H1 (cell line): ENCODE results near the gene KRTAP29-1. TPM values are rescaled to one million over a fixed set of nuclear protein-coding genes. Genes with fewer than 3 reads are reported as not detected.

ENCODE experiments used
- CREB1 ChIP-seq: IDR thresholded peaks from 2 replicates; pipeline ENCODE4 v1.6.1; 2012; ENCODE audit warnings: inconsistent platforms
- KDM1A ChIP-seq: fragments of 200-600, 300-600 bp; sonication (generic); IDR thresholded peaks from 2 replicates; pipeline ENCODE4 v1.7.1; 2016; ENCODE audit warnings: mild to moderate bottlenecking, low read length, borderline replicate concordance
- PHF8 ChIP-seq: fragments of 200-600 bp; sonication (generic); conservative IDR thresholded peaks from 2 replicates; pipeline ENCODE4 v1.7.1; 2012; ENCODE audit warnings: low read depth, mild to moderate bottlenecking, inconsistent platforms, low read length, moderate library complexity
- POLR2A ChIP-seq, 2 experiments: IDR thresholded peaks; 1 replicate in 1 of 2; 2 replicates in 1 of 2; pipeline ENCODE4 v1.6.1; 2011; ENCODE audit warnings: low read depth in 2 of 2, low read length in 2 of 2, mild to moderate bottlenecking in 2 of 2; ENCODE audit errors: control extremely low read depth in 1 of 2
- POU5F1 ChIP-seq: IDR thresholded peaks from 2 replicates; pipeline ENCODE4 v1.6.1; 2011; ENCODE audit warnings: low read depth, mild to moderate bottlenecking, low read length, moderate library complexity
- TBP ChIP-seq: IDR thresholded peaks from 2 replicates; pipeline ENCODE4 v1.6.1; 2011; ENCODE audit warnings: low read depth, low read length, improper control_type of control experiment
- polyA plus RNA-seq, 7 experiments: library from polyadenylated mRNA; depleted of rRNA in 3 of 7; stranded (reverse) in 5 of 7; unstranded in 2 of 7; fragments of >200 nt in 5 of 7; fragments of 200-250 nt in 2 of 7; gene quantifications; 1 replicate in 5 of 7; 2 replicates in 1 of 7; 4 replicates in 1 of 7; pipeline versions ENCODE4 v1.2.1 to v1.2.3, GENCODE V29; 2011 to 2013; ENCODE audit warnings: missing spikeins in 2 of 7, mixed read lengths in 2 of 7
- total RNA-seq: library from RNA; stranded (reverse); fragmentation: NEBNext Ultra II Directional; extraction: Animal tissue kit (Norgen Biotek cat#: 25700); gene quantifications from 2 replicates; pipeline ENCODE4 v1.2.1, GENCODE V29; 2021
- TF ChIP-seq, protein P1 (sequence below): fragments of 300-600 bp; sonication (generic); IDR thresholded peaks from 2 replicates; pipeline ENCODE4 v1.7.1; 2012; ENCODE audit warnings: low read length, moderate library complexity, mild to moderate bottlenecking, inconsistent platforms; ENCODE audit not compliant: insufficient replicate concordance

KRTAP29-1 gene
- total and polyA plus RNA-seq, 2 of the 8 experiments (the other 6 are each of a cell fraction or from before 2014, with no cell fraction given), result not detected

DNA sequence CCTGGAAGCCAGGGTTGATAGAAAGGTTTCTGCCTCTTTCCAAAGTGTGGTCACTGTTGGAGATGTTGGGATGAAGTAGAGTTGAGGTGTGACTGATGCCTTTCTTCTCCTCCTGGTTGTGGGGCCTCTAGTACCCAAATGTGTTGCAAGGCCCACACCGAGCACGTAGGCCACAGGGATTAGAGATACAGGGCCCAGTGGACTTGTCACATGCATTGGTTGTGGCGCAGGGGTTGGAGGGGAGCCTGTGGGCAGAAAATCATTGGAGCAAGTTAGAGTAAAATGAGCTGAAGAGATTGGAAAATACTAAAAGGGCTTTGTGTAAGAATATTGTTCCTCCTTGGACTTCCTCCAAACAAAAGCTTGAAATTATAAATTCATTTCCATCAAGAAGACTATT is 43.3 kb upstream of the KRTAP29-1 start (continued):
- TF ChIP-seq, protein P1, sequence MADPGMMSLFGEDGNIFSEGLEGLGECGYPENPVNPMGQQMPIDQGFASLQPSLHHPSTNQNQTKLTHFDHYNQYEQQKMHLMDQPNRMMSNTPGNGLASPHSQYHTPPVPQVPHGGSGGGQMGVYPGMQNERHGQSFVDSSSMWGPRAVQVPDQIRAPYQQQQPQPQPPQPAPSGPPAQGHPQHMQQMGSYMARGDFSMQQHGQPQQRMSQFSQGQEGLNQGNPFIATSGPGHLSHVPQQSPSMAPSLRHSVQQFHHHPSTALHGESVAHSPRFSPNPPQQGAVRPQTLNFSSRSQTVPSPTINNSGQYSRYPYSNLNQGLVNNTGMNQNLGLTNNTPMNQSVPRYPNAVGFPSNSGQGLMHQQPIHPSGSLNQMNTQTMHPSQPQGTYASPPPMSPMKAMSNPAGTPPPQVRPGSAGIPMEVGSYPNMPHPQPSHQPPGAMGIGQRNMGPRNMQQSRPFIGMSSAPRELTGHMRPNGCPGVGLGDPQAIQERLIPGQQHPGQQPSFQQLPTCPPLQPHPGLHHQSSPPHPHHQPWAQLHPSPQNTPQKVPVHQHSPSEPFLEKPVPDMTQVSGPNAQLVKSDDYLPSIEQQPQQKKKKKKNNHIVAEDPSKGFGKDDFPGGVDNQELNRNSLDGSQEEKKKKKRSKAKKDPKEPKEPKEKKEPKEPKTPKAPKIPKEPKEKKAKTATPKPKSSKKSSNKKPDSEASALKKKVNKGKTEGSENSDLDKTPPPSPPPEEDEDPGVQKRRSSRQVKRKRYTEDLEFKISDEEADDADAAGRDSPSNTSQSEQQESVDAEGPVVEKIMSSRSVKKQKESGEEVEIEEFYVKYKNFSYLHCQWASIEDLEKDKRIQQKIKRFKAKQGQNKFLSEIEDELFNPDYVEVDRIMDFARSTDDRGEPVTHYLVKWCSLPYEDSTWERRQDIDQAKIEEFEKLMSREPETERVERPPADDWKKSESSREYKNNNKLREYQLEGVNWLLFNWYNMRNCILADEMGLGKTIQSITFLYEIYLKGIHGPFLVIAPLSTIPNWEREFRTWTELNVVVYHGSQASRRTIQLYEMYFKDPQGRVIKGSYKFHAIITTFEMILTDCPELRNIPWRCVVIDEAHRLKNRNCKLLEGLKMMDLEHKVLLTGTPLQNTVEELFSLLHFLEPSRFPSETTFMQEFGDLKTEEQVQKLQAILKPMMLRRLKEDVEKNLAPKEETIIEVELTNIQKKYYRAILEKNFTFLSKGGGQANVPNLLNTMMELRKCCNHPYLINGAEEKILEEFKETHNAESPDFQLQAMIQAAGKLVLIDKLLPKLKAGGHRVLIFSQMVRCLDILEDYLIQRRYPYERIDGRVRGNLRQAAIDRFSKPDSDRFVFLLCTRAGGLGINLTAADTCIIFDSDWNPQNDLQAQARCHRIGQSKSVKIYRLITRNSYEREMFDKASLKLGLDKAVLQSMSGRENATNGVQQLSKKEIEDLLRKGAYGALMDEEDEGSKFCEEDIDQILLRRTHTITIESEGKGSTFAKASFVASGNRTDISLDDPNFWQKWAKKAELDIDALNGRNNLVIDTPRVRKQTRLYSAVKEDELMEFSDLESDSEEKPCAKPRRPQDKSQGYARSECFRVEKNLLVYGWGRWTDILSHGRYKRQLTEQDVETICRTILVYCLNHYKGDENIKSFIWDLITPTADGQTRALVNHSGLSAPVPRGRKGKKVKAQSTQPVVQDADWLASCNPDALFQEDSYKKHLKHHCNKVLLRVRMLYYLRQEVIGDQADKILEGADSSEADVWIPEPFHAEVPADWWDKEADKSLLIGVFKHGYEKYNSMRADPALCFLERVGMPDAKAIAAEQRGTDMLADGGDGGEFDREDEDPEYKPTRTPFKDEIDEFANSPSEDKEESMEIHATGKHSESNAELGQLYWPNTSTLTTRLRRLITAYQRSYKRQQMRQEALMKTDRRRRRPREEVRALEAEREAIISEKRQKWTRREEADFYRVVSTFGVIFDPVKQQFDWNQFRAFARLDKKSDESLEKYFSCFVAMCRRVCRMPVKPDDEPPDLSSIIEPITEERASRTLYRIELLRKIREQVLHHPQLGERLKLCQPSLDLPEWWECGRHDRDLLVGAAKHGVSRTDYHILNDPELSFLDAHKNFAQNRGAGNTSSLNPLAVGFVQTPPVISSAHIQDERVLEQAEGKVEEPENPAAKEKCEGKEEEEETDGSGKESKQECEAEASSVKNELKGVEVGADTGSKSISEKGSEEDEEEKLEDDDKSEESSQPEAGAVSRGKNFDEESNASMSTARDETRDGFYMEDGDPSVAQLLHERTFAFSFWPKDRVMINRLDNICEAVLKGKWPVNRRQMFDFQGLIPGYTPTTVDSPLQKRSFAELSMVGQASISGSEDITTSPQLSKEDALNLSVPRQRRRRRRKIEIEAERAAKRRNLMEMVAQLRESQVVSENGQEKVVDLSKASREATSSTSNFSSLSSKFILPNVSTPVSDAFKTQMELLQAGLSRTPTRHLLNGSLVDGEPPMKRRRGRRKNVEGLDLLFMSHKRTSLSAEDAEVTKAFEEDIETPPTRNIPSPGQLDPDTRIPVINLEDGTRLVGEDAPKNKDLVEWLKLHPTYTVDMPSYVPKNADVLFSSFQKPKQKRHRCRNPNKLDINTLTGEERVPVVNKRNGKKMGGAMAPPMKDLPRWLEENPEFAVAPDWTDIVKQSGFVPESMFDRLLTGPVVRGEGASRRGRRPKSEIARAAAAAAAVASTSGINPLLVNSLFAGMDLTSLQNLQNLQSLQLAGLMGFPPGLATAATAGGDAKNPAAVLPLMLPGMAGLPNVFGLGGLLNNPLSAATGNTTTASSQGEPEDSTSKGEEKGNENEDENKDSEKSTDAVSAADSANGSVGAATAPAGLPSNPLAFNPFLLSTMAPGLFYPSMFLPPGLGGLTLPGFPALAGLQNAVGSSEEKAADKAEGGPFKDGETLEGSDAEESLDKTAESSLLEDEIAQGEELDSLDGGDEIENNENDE, result no peak
- no peak for TF ChIP-seq POLR2A (IDR thresholded peaks at IDR 0.05; ENCODE audit: control extremely low read depth in 1 of 2, low read depth in 2 of 2, low read length in 2 of 2)
- TF ChIP-seq TBP, result no peak
- no peak for TF ChIP-seq PHF8
- no peak for TF ChIP-seq POU5F1
- no peak for TF ChIP-seq KDM1A
- no peak for TF ChIP-seq CREB1
